ENCODE measurements around the gene SURF4. TPM values are rescaled to one million over a fixed set of nuclear protein-coding genes. Genes with fewer than 3 reads are reported as not detected.

SURF4 gene
- total and polyA plus RNA-seq, 2 of the 13 experiments (the other 11 are each of a cell fraction or from before 2014, with no cell fraction given): 220 to 265 TPM

DNA sequence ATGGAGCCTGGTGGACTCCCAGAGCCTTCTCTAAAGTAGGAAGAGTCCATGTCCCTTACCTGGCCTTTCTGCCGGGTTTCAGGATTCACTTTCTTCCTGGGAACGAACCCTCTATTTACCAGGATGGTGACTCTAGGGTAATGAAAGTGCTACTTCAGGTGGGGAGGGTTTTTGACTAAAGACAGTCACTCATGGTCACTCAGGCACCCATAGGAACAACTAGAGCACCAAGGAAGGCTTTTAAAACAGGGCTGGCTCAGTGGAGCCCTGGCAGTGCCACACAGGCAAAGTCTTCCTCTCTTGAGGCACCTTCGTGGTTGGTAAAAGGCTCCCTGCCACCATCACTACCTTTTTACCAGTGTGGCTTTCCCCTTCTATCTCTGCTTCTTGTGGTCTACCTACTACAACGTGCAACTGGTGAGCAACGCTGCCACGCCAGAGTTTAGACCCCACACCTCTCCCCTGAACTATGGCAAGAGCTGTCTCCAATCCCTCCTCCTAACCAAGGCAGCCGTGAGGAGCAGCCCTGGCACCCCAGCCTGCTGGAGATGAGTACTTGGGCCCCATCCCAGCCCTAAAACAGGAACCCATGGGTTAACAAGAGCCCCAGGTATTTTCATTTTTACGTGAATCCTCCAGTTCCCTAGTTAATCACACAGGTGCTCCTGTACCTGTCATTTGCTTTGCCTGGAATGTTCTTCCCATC lies 23.1 kb downstream of the SURF4 start:
- Histone ChIP-seq H3K4me3 (replicated peaks in 1 of 3; ENCODE audit: insufficient read depth in 1 of 3, low read depth in 2 of 3, low read length in 3 of 3) (no peak overlapping the region), H3K9ac (ENCODE audit: insufficient read depth, low read depth, low read length) (no peak overlapping the region), H3K4me1 (ENCODE audit: insufficient read depth, low read length) (peaks cover 45% of the 10 kb centered on the region), H4K20me1 (ENCODE audit: insufficient read depth, low read length) (peaks cover 19% of the 10 kb centered on the region), H3K79me2 (ENCODE audit: insufficient read depth, low read length) (peaks cover 34% of the 10 kb centered on the region), H3K4me2 (ENCODE audit: low read depth, low read length) (no peak overlapping the region), H3K36me3 (replicated peaks in 1 of 2; ENCODE audit: control insufficient read depth in 1 of 2, insufficient read depth in 2 of 2, low read length in 2 of 2) (peaks cover 18 to 43% of the 10 kb centered on the region in 2 experiments), H3K9me3 (ENCODE audit: low read length) (no peaks in the 10 kb centered on the region), H2AFZ (ENCODE audit: low read length) (no peak overlapping the region), H3K27me3 (ENCODE audit: control insufficient read depth in 1 of 2, insufficient read depth in 2 of 2, low read length in 2 of 2) (no peaks in the 10 kb centered on the region; a peak in 1 of 5 replicates), H3K27ac (ENCODE audit: extremely low read length, insufficient read depth, low read length) (no peak overlapping the region)
- in situ Hi-C loops (cut with HindIII; ENCODE audit: extremely low pct_ligation_motif_present, low pct_unique_long_range_greater_than_20kb): no loop called here
- no peak for FAIRE-seq
- no peak for ATAC-seq
- intact Hi-C loops (cut with micrococcal nuclease; ENCODE audit: unreplicated experiment): no loop called here
- no peak for TF ChIP-seq MAFK (conservative IDR thresholded peaks at IDR 0.05 in 1 of 2, IDR thresholded peaks at IDR 0.05 in 1 of 2; ENCODE audit: low read length in 2 of 2)
- TF ChIP-seq POLR2A (IDR thresholded peaks at IDR 0.05; ENCODE audit: insufficient read depth in 1 of 2, low read depth in 2 of 2, low read length in 2 of 2): peak in 1 of 2 experiments; percentile 59; a peak in 1 of 4 replicates
- peak; percentile 30 for TF ChIP-seq POLR2AphosphoS5 (IDR thresholded peaks at IDR 0.05; ENCODE audit: low read depth, low read length)
- peak; percentile 68 for TF ChIP-seq RBM22 (optimal IDR thresholded peaks at IDR 0.05; ENCODE audit: low read length)
- TF ChIP-seq RBFOX2 (IDR thresholded peaks at IDR 0.05; ENCODE audit: low read depth, low read length): peak; percentile 62
- peak; percentile 69 for TF ChIP-seq POLR2G (IDR thresholded peaks at IDR 0.05; ENCODE audit: low read depth, low read length)
- TF ChIP-seq PHF5A (CRISPR knock-in tag; IDR thresholded peaks at IDR 0.05; ENCODE audit: low read depth, unreplicated experiment): no peak
- TF ChIP-seq MBD4 (IDR thresholded peaks at IDR 0.05; ENCODE audit: borderline replicate concordance, low read length): 0 out of 2 replicates have a peak, but pooled peaks have one; percentile 9
- BruUV-seq (replicated peaks): no TSS peak
- no peak for DNase-seq (ENCODE audit: low spot score)
- POLR2A ChIA-PET: no interaction called here
- CTCF ChIA-PET (ENCODE audit: low intra/inter-chr PET ratio, low total read pairs): no interaction called here
- WGBS (ENCODE audit: low lambda C conversion rate): 94% methylated on average over 8 of the region's 8 CpGs
